Left ventricle myocardium superior (tissue), 1 donor: ENCODE data around the gene ERF. TPM values are rescaled to one million over a fixed set of nuclear protein-coding genes. Genes with fewer than 3 reads are reported as not detected.

Experiments
- ATAC-seq: fragments of 200-7000 bp; cut with Tn5 transposase; one replicate; pipeline ENCODE4 v1.9.1; 2020; ENCODE audit warnings: mild to moderate bottlenecking, moderate library complexity
- DNase-seq: peaks from one replicate; pipeline ENCODE4 v3.0.0-alpha.2; 2020
- intact Hi-C: fragments of 100-400 bp; cut with micrococcal nuclease; formaldehyde crosslinking; loops from one replicate; pipeline ENCODE4 v1.11.0; 2022
- total RNA-seq: library from RNA; stranded (reverse); fragmentation: NEBNext Ultra II Directional; extraction: Animal tissue kit (Norgen Biotek cat#: 25700); gene quantifications from one replicate; pipeline ENCODE4 v1.2.1, GENCODE V29; 2021
- donor health status: DM: no; HTN: yes; CAD: no; lungs with severe emphysema.

ERF gene
- total RNA-seq, 1 donor from 2014 or later: 46.0 TPM

DNA sequence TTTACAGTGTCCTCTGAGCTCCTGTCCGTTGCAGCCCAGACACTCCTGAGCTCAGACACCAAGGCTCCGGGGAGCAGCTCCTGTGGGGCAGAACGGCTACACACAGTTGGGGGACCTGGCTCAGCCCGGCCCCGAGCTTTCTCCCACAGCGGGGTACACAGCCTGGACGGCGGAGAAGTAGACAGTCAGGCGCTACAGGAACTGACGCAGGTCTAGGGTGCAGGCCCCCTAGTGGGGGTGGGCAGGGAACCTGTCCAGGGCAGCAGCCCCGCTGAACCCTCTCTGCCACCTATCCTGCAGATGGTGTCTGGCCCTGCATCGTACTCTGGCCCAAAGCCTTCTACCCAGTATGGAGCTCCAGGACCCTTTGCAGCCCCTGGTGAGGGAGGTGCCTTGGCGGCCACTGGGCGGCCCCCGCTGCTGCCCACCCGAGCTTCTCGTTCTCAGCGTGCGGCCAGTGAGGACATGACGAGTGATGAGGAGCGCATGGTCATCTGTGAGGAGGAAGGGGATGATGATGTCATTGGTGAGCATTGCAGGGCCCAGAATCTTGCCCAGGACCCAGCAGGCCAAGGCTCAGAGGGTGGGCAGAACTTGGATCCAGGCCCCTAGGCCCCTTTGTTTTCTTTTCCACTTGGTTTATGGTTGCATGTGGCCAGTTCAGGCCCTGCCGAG lies 34.1 kb upstream of the ERF start:
- DNase-seq: no peak
- ATAC-seq: no peak
- intact Hi-C loops: loop anchor here (5.0 kb wide), 1 partner anchor 42 kb away; no protein-coding TSS in a partner anchor

DNA sequence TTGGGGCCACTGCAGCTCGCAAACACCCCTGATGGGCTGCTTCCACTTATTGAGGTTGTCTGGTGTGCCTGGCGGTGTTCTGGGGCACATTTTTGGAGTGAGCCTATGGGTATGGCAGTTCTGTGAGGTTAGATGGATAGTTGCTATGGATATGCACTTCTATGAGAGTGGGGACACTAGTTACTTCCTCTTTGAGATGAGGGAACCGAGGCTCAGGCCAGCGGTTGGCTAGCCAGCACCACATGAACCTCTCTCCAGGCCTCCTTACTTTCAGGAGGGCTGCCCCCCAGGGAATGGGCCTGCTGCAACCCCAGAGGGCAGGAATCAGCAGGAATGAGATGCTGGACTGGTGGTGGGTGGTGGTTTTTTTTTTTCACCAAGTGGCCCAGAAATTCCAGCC lies 33.5 kb upstream of the ERF start:
- intact Hi-C loops: loop anchor here (5.0 kb wide), 1 partner anchor 41 kb away; no protein-coding TSS in a partner anchor
- ATAC-seq (no peak), DNase-seq (no peak)

DNA sequence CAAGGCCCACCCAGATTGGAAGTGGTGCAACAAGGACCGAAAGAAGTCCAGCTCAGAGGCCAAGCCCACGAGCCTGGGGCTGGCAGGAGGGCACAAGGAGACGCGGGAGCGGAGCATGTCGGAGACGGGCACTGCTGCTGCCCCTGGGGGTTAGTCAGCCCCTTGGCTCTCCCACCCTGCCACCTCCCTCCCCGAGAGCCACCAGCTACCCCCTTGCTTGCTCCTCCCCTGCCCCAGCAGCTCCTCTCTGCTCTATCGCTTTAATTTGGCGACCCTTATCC lies 32.8 kb upstream of the ERF start:
- no peak for DNase-seq
- ATAC-seq: no peak
- intact Hi-C loops: loop anchor here (5.0 kb wide), 1 partner anchor 40 kb away; no protein-coding TSS in a partner anchor

GRCh38 chr19:42287017-42287826 lies 32.3 kb upstream of the ERF start:
- no peak for ATAC-seq
- DNase-seq: peak; percentile 28
- intact Hi-C loops: loop anchor here (5.0 kb wide), 1 partner anchor 40 kb away; no protein-coding TSS in a partner anchor

- DNase-seq (peak; percentile 78), ATAC-seq (no peak)
- intact Hi-C loops: loop anchor here (5.0 kb wide), 1 partner anchor 39 kb away; no protein-coding TSS in a partner anchor
Observed at GRCh38 chr19:42286349-42287016, 31.6 kb upstream of the ERF start.

DNA sequence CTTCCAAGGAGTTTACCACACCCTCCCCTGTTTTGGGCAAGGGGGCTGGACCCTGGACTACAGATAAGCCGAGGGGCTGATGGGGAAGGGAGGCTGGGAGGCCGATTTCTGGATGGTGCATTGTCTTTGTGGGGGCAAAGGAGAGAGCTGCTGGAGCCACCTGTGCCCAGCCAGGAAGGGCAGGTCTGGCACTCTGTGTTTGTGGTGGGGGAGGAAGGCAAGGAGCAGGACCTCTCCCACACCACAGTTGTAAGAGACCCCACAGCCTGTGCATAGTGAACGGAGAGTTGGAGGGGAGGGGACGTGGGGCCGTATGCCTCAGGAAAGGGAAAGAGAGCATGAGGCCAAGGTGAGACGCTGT lies 31.0 kb upstream of the ERF start:
- no peak for ATAC-seq
- DNase-seq: no peak
- intact Hi-C loops: loop anchor here (5.0 kb wide), 1 partner anchor 39 kb away; no protein-coding TSS in a partner anchor

- DNase-seq: peak; percentile 34
- intact Hi-C loops: loop anchor here (5.0 kb wide), 1 partner anchor 38 kb away; no protein-coding TSS in a partner anchor
Observed at GRCh38 chr19:42285541-42285941, 30.6 kb upstream of the ERF start.

DNA sequence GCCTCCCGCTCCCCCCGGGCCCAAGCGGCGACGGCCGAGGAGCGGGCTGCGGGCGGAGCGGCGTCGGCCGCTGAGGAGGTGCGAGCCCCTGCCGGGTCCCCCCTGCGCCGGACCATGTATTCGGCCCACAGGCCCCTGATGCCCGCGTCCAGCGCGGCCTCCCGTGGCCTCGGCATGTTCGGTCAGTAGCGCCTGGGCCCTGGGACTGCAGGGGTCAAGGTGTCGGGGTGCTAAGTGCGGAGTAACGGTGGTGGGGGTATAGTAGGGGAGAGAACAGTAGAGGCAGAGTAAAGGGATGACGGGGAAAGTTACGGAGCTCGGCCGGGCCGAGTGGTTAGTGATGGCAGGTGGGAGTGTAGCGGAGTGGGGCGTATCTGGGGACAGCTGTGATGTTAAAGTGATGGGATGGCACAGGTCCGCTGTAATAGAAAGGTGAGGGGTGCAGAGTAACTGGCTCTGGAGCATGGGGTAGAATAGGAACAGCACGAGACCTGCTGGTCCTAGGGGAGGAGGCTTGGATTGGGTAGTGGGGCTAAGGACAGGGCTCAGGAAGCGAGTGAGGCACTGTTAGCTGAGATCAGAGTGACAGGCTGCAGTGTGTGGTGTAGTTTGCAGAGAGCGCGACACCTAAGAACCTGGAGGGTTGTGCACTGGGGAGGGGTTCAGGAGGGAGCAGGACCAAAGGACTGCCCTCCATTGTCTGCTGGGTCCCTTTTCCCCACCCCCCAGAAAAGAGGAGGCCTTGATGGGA lies 29.8 kb upstream of the ERF start:
- peak; percentile 65 for DNase-seq
- ATAC-seq: no peak
- intact Hi-C loops: loop anchor here (5.0 kb wide), 1 partner anchor 37 kb away; no protein-coding TSS in a partner anchor

More at GRCh38 chr19:42285541-42285941, 30.6 kb upstream of the ERF start:
- no peak for ATAC-seq

GRCh38 chr19:42284066-42284501 lies 29.2 kb upstream of the ERF start:
- intact Hi-C loops: no loop called here
- ATAC-seq: peak; percentile 26
- DNase-seq: peak; percentile 91

- peak; percentile 99 for DNase-seq
- intact Hi-C loops: no loop called here
- peak; percentile 64 for ATAC-seq
Observed at GRCh38 chr19:42283188-42284065, 28.5 kb upstream of the ERF start.

GRCh38 chr19:42282819-42283187 lies 27.9 kb upstream of the ERF start:
- ATAC-seq: no peak
- intact Hi-C loops: no loop called here
- no peak for DNase-seq

GRCh38 chr19:42281827-42282762 lies 27.2 kb upstream of the ERF start:
- no peak for ATAC-seq
- peak; percentile 44 for DNase-seq
- intact Hi-C loops: no loop called here

- ATAC-seq: peak; percentile 1
- DNase-seq: peak; percentile 72
- intact Hi-C loops: no loop called here
Observed at GRCh38 chr19:42281146-42281826, 26.4 kb upstream of the ERF start.

DNA sequence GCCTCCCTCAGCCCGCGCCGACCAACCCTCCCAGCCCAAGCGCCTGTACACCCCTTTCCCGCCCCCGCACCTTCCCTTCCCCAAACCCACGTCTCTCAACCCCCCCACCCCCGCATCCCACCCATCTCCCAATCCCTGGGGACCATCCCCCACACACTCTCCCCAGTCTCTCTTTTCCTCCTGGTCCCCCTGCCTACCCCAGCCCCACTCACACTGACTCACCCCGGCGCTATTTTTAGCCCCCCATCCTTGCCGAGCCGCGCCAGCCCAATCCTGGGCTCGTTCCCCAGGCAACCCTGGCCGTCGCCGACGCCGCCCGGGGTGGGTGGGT lies 25.9 kb upstream of the ERF start:
- DNase-seq (peak; percentile 71), ATAC-seq (peak; percentile 32)
- intact Hi-C loops: no loop called here

DNA sequence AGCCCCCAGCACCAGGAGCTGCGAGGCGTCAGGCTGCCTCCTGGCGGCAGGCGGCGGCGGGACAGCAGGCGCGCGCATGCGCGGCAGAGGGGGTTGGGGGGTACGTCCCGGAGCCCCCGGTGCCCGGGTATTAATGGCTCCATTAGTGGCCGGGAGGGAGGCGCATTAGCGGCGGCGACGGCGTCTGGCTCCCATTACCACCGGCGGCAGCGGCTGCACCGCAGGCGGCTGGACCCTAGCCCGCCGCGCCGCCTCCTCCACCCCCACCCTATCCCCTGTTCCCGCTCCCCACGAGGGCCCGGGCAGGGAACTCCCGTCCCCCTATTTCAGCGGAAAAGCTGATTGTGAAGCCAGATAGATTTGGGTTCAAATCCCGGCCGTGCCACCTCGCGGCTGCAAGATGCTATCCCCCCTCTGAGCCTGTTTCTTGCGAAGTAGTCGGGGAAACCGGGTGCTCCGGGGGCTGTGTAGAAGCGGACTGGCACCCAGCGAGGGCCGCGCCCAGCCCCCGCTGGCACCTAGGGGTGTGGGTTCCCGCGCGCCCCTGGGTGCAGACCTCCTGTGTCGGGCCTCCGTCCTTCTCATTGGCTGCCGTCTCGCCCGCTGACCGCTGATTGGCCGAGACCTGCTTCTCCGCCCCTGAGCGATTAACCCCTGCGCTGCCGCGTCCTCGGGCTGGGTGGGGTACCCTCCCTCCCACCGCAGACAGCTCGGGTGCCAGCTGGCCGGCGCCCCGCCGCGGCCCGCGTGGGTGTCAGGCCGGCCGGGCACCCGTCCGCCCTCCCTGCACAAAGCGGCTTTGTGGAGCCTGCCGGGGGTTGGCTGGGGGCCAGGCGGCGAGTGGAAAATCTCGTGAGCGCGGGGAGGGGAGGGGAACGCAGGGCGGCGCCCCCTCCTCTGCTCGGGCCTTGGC lies 25.2 kb upstream of the ERF start:
- ATAC-seq (peak; percentile 70), DNase-seq (peak; percentile 95)
- intact Hi-C loops: no loop called here
